C4-2B (cell line): ENCODE measurements around the gene NCOA3.

Experiments
- CTCF ChIP-seq: fragments of 450-650 bp; conservative IDR thresholded peaks from 2 replicates; pipeline ENCODE4 v1.5.1; 2017; ENCODE audit warnings: mild to moderate bottlenecking
- ZFX ChIP-seq: fragments of 450-650 bp; IDR thresholded peaks from 2 replicates; pipeline ENCODE4 v1.6.1; 2017

DNA sequence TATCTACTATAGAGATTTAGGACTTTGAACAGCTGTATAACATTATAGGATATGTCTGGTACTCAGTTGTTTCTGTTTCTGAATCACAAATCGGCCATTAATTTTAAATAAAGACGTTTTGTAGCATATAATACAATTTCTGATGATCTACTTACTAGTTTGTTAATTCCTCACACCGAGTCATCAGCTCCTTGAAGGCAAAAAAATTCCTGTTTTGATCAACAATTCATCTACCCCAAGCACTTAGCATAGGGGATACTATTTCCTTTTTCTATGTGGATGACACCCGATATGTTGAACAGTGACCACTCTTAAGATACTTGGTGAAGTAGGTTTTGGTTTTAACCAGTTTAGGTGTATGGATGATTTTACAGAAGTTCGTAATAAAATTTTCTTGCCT is 107.3 kb downstream of the NCOA3 start:
- TF ChIP-seq CTCF (no peak), ZFX (no peak)
